MCF 10A (cell line): ENCODE data around the gene WNT8B. TPM values are rescaled to one million over a fixed set of nuclear protein-coding genes. Genes with fewer than 3 reads are reported as not detected.

Source experiments
- BruUV-seq: library from RNA; stranded (reverse); fragments of 400-500 nt; replicated peaks from 2 replicates; lab custom pipeline; 2021; lab: Mats Ljungman, UMichigan
- CTCF ChIA-PET: fragments of 300-600 bp; sonication (Branson Sonifier 250); formaldehyde crosslinking; extraction: SDS; loops from one replicate; lab custom pipeline; 2021; ENCODE audit warnings: antibody characterized with exemption, inconsistent platforms; lab: Yijun Ruan, JAX
- POLR2A ChIA-PET: fragments of 300-600, 350-650 bp; sonication (Branson Sonifier 250); formaldehyde crosslinking; extraction: SDS; loops from one replicate; lab custom pipeline; 2020; ENCODE audit warnings: antibody characterized with exemption, inconsistent platforms; lab: Yijun Ruan, JAX
- DNase-seq: peaks from one replicate; pipeline ENCODE4 v3.0.0-alpha.2; 2018; ENCODE audit not compliant: unreplicated experiment
- H3K27ac Mint-ChIP-seq: one replicate; pipeline ENCODE4 v1.8.0; 2022; ENCODE audit warnings: mild to moderate bottlenecking, low read depth, mixed read lengths; ENCODE audit not compliant: unreplicated experiment
- H3K27me3 Mint-ChIP-seq: one replicate; pipeline ENCODE4 v1.8.0; 2022; ENCODE audit warnings: mixed read lengths; ENCODE audit not compliant: insufficient read depth, unreplicated experiment
- H3K36me3 Mint-ChIP-seq: one replicate; pipeline ENCODE4 v1.8.0; 2022; ENCODE audit warnings: mild to moderate bottlenecking, moderate library complexity, mixed read lengths; ENCODE audit not compliant: insufficient read depth, unreplicated experiment
- H3K4me1 Mint-ChIP-seq: one replicate; pipeline ENCODE4 v1.8.0; 2022; ENCODE audit warnings: mixed read lengths; ENCODE audit not compliant: insufficient read depth, unreplicated experiment
- H3K4me3 Mint-ChIP-seq: one replicate; pipeline ENCODE4 v1.8.0; 2022; ENCODE audit warnings: mild to moderate bottlenecking, moderate library complexity, mixed read lengths; ENCODE audit not compliant: unreplicated experiment
- H3K9me3 Mint-ChIP-seq: one replicate; pipeline ENCODE4 v1.8.0; 2022; ENCODE audit warnings: mixed read lengths; ENCODE audit not compliant: unreplicated experiment
- intact Hi-C: fragments of 100-400 bp; cut with micrococcal nuclease; formaldehyde crosslinking; loops from 2 replicates; pipeline ENCODE4 v1.14.1; 2022
- total RNA-seq: library from RNA; stranded (reverse); gene quantifications from 2 replicates; pipeline ENCODE4 v1.2.3, GENCODE V29; 2022
- TF ChIP-seq, protein P1 (sequence below): fragments of 200-600 bp; IDR thresholded peaks from one replicate; pipeline ENCODE4 v1.8.0; 2022; ENCODE audit warnings: antibody characterized with exemption, mild to moderate bottlenecking; ENCODE audit not compliant: unreplicated experiment

Gene WNT8B
- total RNA-seq, 1 experiment from 2014 or later = not detected

DNA sequence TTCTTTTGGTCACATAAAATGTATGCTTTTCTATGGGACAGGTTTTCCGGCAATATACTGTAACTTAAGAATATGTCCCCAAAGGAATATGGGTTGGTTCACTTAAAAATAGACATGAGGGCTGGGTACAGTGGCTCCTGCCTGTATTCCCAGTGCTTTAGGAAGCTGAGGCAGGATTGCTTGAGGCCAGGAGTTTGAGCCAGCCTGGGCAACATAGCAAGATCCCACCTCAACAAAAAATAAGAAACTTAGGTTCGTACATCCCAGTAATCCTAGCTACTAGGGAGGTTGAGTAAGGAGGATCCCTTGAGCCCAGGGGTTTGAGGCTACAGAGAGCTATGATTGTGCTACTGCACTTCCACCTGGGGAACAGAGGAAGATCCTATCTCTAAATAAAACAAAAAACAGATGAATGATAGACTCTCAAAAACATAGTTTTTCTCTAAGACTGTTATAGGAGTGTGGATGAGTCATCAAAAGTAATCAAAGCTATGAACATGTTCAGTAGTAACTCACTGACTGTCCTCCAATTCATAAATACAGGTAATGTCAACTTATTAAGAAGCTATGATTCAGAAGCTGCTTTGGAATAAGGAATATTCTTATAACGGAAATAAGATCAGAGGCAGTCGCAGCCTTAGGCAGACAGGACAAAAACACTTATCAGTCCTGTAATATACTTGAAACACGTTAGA is 59.4 kb downstream of the WNT8B start:
- Mint-ChIP-seq H3K4me1 (no peaks in the 10 kb centered on the region), H3K36me3 (peaks cover 41% of the 10 kb centered on the region), H3K27me3 (no peaks in the 10 kb centered on the region), H3K4me3 (no peak overlapping the region), H3K27ac (no peak overlapping the region), H3K9me3 (no peaks in the 10 kb centered on the region)
- DNase-seq = no peak
- TF ChIP-seq, protein P1, sequence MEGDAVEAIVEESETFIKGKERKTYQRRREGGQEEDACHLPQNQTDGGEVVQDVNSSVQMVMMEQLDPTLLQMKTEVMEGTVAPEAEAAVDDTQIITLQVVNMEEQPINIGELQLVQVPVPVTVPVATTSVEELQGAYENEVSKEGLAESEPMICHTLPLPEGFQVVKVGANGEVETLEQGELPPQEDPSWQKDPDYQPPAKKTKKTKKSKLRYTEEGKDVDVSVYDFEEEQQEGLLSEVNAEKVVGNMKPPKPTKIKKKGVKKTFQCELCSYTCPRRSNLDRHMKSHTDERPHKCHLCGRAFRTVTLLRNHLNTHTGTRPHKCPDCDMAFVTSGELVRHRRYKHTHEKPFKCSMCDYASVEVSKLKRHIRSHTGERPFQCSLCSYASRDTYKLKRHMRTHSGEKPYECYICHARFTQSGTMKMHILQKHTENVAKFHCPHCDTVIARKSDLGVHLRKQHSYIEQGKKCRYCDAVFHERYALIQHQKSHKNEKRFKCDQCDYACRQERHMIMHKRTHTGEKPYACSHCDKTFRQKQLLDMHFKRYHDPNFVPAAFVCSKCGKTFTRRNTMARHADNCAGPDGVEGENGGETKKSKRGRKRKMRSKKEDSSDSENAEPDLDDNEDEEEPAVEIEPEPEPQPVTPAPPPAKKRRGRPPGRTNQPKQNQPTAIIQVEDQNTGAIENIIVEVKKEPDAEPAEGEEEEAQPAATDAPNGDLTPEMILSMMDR = no peak
- ChIA-PET CTCF (interaction anchor here (0.5 to 5.1 kb wide), 9 partner anchors 9 to 356 kb away, joined by 3 to 42 read pairs (median 3); partner anchors contain the start of gene HIF1AN), POLR2A (interaction anchor here (0.6 to 1.5 kb wide), 2 partner anchors 14 to 162 kb away, joined by 4 to 10 read pairs; partner anchors contain the start of gene HIF1AN)
- BruUV-seq = no TSS peak
- intact Hi-C loops = no loop called here

DNA sequence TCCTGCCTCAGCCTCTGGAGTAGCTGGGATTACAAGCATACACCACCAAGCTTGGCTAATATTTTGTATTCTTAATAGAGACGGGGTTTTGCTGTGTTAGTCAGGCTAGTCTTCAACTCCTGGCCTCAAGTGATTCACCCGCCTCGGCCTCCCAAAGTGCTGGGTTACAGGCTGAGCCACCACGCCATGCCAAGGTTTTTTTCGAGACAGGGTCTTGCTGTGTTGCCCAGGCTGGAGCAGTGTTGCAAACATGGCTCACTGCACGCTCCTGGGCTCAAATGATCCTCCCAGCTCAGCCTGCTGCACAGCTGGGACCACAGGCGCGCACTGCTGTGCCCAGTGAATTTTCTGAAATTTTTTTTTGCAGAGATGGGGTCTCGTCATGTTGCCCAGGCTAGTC is 60.1 kb downstream of the WNT8B start:
- H3K27ac Mint-ChIP-seq = no peak overlapping the region
- POLR2A ChIA-PET = interaction anchor here (1.5 kb wide), 1 partner anchor 13 kb away, joined by 10 read pairs; the partner anchor contains the start of gene HIF1AN
- TF ChIP-seq, protein P1 = no peak
- no TSS peak for BruUV-seq
- intact Hi-C loops = no loop called here
- H3K36me3 Mint-ChIP-seq = peaks cover 41% of the 10 kb centered on the region
- DNase-seq = no peak
- H3K4me3 Mint-ChIP-seq = no peak overlapping the region
- no peaks in the 10 kb centered on the region for H3K27me3 Mint-ChIP-seq
- CTCF ChIA-PET = interaction anchor here (0.5 to 1.3 kb wide), 8 partner anchors 10 to 491 kb away, joined by 3 to 8 read pairs (median 3); no protein-coding TSS in a partner anchor
- no peaks in the 10 kb centered on the region for H3K9me3 Mint-ChIP-seq
- no peaks in the 10 kb centered on the region for H3K4me1 Mint-ChIP-seq

DNA sequence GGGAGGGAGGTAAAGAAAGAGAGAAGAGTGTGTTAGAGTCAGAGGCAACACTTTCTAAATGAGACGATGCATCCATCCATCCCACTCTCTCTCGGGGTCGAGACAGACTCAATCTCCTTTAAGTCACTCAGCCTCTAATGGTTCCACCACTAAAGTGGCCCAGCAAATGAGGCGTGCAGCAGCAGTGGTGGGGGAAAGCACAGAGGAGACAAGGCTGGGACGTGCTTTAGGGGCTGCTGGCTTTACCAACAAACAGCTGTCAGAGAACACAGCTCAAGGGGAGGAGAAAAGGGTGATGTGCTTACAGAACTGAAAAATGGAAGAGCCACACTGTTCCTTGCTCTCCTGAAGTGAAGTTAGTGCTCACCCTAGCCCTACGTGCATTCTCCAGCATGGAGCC is 61.4 kb downstream of the WNT8B start:
- intact Hi-C loops = no loop called here
- no peak overlapping the region for H3K4me3 Mint-ChIP-seq
- CTCF ChIA-PET = interaction anchor here (0.5 to 3.6 kb wide), 6 partner anchors 11 to 1871 kb away, joined by 3 to 24 read pairs (median 4); partner anchors contain the start of genes HIF1AN and NFKB2
- BruUV-seq = no TSS peak
- POLR2A ChIA-PET = interaction anchor here (0.7 kb wide), 1 partner anchor 11 kb away, joined by 3 read pairs; the partner anchor contains the start of gene HIF1AN
- TF ChIP-seq, protein P1 = no peak
- peaks cover 6% of the 10 kb centered on the region for H3K4me1 Mint-ChIP-seq
- no peaks in the 10 kb centered on the region for H3K9me3 Mint-ChIP-seq
- peaks cover 41% of the 10 kb centered on the region for H3K36me3 Mint-ChIP-seq
- DNase-seq = no peak
- H3K27me3 Mint-ChIP-seq = no peaks in the 10 kb centered on the region
- H3K27ac Mint-ChIP-seq = no peak overlapping the region

DNA sequence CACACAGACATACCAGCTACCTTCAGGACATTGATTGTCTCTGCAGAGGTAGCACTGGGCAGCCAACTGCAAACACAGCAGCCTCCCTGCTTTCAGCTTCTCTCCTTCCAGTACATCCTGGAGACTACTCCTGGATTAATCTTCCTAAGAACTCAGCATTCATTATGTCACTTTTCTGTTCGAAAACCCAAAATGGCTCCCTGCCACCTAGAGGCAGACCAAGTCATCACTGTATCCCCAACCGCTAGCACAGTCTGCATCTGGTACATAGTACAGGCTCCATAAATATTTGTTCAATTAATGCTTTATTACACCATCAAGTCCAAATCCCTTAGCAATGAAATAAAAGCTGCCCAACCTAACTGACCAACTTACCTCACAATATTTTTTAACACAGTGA is 61.8 kb downstream of the WNT8B start:
- Mint-ChIP-seq H3K27ac (no peak overlapping the region), H3K4me1 (peaks cover 6% of the 10 kb centered on the region), H3K36me3 (peaks cover 41% of the 10 kb centered on the region), H3K27me3 (no peaks in the 10 kb centered on the region), H3K4me3 (no peak overlapping the region), H3K9me3 (no peaks in the 10 kb centered on the region)
- no TSS peak for BruUV-seq
- intact Hi-C loops = no loop called here
- POLR2A ChIA-PET = interaction anchor here (0.7 to 2.3 kb wide), 2 partner anchors 10 to 11 kb away, joined by 3 to 12 read pairs; partner anchors contain the start of gene HIF1AN
- DNase-seq = no peak
- CTCF ChIA-PET = interaction anchor here (0.5 to 3.6 kb wide), 8 partner anchors 11 to 1871 kb away, joined by 3 to 24 read pairs (median 4); partner anchors contain the start of genes HIF1AN and NFKB2
- TF ChIP-seq, protein P1 = no peak
